ENCODE data around the gene PKNOX2. TPM values are rescaled to one million over a fixed set of nuclear protein-coding genes. Genes with fewer than 3 reads are reported as not detected.

PKNOX2 gene
- total and polyA plus RNA-seq, 2 of the 4 experiments (the other 2 are of a cell fraction): 0.72 to 2.3 TPM

DNA sequence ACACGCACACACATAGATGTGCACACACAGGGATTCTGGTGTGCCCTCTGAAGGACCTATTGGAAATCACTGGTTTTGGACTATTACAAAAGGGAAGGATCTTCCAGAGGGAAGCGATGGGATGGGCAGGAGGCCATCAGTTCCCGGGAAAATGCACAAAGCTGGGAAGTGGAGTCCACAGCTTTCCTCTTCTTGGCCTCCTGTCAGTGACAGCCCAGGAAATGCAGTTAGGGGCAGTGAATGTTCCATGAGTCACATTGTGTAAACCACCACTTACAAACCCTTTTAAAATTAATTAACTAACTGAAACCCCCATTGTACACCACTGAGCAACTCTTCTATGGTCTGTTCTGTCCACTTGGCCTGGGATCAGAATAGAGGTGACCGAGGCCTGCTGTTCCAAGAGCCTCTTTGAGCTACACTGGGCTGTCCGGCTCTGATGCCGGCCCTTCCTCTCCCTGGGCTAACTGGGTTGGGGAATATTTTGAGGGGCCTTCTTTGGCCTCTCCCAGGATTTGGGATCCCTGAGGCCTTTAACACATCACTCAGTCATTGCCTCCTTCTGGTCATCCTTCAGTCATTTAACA is 193.8 kb downstream of the PKNOX2 start:
- intact Hi-C loops (cut with micrococcal nuclease) (no loop called here), in situ Hi-C loops (cut with MboI; ENCODE audit: low sequenced_read_pairs) (no loop called here), dilution Hi-C loops (cut with HindIII; ENCODE audit: low sequenced_read_pairs, unreplicated experiment) (no loop called here)
- Histone ChIP-seq H2AK5ac (ENCODE audit: low read depth, low read length) (peak overlapping the region; percentile 94), H4K91ac (ENCODE audit: insufficient read depth, low read depth, low read length) (peak overlapping the region; percentile 75), H2AFZ (replicated peaks; ENCODE audit: low read length, poor library complexity) (peak overlapping the region; percentile 25), H3K79me1 (ENCODE audit: low read depth in 1 of 2, low read length in 2 of 2) (peaks cover 0 to under 1% of the 10 kb centered on the region in 2 experiments; a peak in 1 of 4 replicates), H2BK5ac (ENCODE audit: low read depth, low read length, poor library complexity, severe bottlenecking) (peak overlapping the region; percentile 1), H2BK15ac (ENCODE audit: low read depth, low read length) (peak overlapping the region; percentile 65; the same call in 2 of the 3 replicates), H2BK120ac (ENCODE audit: low read depth, low read length) (peak overlapping the region; percentile 81), H3K9me3 (ENCODE audit: control insufficient read depth, insufficient read depth, low read length) (no peaks in the 10 kb centered on the region), H3K4me2 (ENCODE audit: low read depth, low read length) (no peak overlapping the region), H4K20me1 (ENCODE audit: insufficient read depth, low read length) (no peaks in the 10 kb centered on the region), H3K18ac (ENCODE audit: low read depth, low read length) (no peak overlapping the region), H3K23ac (ENCODE audit: low read depth, low read length) (0 out of 2 replicates have a peak overlapping the region, but pooled peaks have one; percentile 29), H3K14ac (replicated peaks; ENCODE audit: low read depth, low read length) (0 out of 2 replicates have a peak overlapping the region, but pooled peaks have one; percentile 35), H3K56ac (ENCODE audit: extremely low read depth, insufficient read depth, low read length) (0 out of 2 replicates have a peak overlapping the region, but pooled peaks have one; percentile 3), H3K9ac (ENCODE audit: low read depth, low read length) (no peak overlapping the region), H3K9me1 (ENCODE audit: insufficient read depth, low read length) (peaks cover 13% of the 10 kb centered on the region), H4K8ac (ENCODE audit: low read depth in 2 of 2, low read length in 2 of 2) (peak overlapping the region; percentile 3 to 51; a peak in 2 of 4 replicates), H3K27me3 (ENCODE audit: control insufficient read depth, insufficient read depth, low read length) (no peaks in the 10 kb centered on the region), H3K27ac (ENCODE audit: insufficient read depth, low read length) (peak overlapping the region; percentile 38; the same call in 1 of the 2 replicates), H2AK9ac (replicated peaks; ENCODE audit: low read depth, low read length, poor library complexity) (peak overlapping the region; percentile 2), H2BK20ac (ENCODE audit: low read depth, low read length) (peak overlapping the region; percentile 75), H3K4me3 (ENCODE audit: insufficient read depth, low read depth, low read length) (no peak overlapping the region), H3K36me3 (ENCODE audit: control insufficient read depth, insufficient read depth, low read length) (no peaks in the 10 kb centered on the region), H3K4ac (ENCODE audit: low read depth, low read length) (peak overlapping the region; percentile 78), H3K4me1 (ENCODE audit: control insufficient read depth, insufficient read depth, low read length) (peaks cover 11% of the 10 kb centered on the region), H4K5ac (ENCODE audit: low read depth, low read length) (peak overlapping the region; percentile 13; the same call in 1 of the 2 replicates)
- 41% methylated on average over 3 of the region's 6 CpGs; no CpG with 5 or more reads in 1 of the 2 experiments for WGBS, 2 experiments (ENCODE audit: extremely low coverage in 2 of 2, insufficient read length in 1 of 2)
- TF ChIP-seq, protein P1, sequence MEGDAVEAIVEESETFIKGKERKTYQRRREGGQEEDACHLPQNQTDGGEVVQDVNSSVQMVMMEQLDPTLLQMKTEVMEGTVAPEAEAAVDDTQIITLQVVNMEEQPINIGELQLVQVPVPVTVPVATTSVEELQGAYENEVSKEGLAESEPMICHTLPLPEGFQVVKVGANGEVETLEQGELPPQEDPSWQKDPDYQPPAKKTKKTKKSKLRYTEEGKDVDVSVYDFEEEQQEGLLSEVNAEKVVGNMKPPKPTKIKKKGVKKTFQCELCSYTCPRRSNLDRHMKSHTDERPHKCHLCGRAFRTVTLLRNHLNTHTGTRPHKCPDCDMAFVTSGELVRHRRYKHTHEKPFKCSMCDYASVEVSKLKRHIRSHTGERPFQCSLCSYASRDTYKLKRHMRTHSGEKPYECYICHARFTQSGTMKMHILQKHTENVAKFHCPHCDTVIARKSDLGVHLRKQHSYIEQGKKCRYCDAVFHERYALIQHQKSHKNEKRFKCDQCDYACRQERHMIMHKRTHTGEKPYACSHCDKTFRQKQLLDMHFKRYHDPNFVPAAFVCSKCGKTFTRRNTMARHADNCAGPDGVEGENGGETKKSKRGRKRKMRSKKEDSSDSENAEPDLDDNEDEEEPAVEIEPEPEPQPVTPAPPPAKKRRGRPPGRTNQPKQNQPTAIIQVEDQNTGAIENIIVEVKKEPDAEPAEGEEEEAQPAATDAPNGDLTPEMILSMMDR (conservative IDR thresholded peaks at IDR 0.05; ENCODE audit: low read depth, low read length): no peak
- TF ChIP-seq CEBPB (IDR thresholded peaks at IDR 0.05; ENCODE audit: low read depth, low read length): no peak
- TF ChIP-seq FOS (IDR thresholded peaks at IDR 0.05; ENCODE audit: low read depth, low read length): peak; percentile 17; the same call in 1 of the 2 replicates
- POLR2A ChIA-PET (ENCODE audit: unreplicated experiment): no interaction called here
- CTCF ChIA-PET: interaction anchor here (2.3 kb wide), 1 partner anchor 12 kb away, joined by 9 read pairs; no protein-coding TSS in a partner anchor
- DNase-seq (peak; percentile 65), ATAC-seq (ENCODE audit: low read depth) (peak; percentile 86)
- BruUV-seq (replicated peaks): no TSS peak

Measured in IMR-90 (cell line).